ENCODE results near the gene PDE9A. TPM values are rescaled to one million over a fixed set of nuclear protein-coding genes. Genes with fewer than 3 reads are reported as not detected.

Gene PDE9A
- total RNA-seq, 1 donor from 2014 or later = 0.13 TPM

GRCh38 chr21:42768324-42769121 lies 115.1 kb downstream of the PDE9A start:
- DNase-seq (ENCODE audit: low read depth, low spot score) = no peak

- DNase-seq (ENCODE audit: low read depth, low spot score) = no peak
Observed at GRCh38 chr21:42769183-42769819, 115.9 kb downstream of the PDE9A start.

GRCh38 chr21:42769820-42770716 lies 116.6 kb downstream of the PDE9A start:
- DNase-seq (ENCODE audit: low read depth, low spot score) = no peak

GRCh38 chr21:42770717-42771502 lies 117.5 kb downstream of the PDE9A start:
- DNase-seq (ENCODE audit: low read depth, low spot score) = no peak

GRCh38 chr21:42771503-42771805 lies 118.0 kb downstream of the PDE9A start:
- DNase-seq (ENCODE audit: low read depth, low spot score) = no peak

- no peak for DNase-seq (ENCODE audit: low read depth, low spot score)
Observed at GRCh38 chr21:42775123-42775522, 121.7 kb downstream of the PDE9A start.

- no peak for DNase-seq (ENCODE audit: low read depth, low spot score)
Observed at GRCh38 chr21:42775891-42776290, 122.5 kb downstream of the PDE9A start.

GRCh38 chr21:42777064-42777756 lies 123.8 kb downstream of the PDE9A start:
- DNase-seq (ENCODE audit: low read depth, low spot score) = no peak

GRCh38 chr21:42777757-42778344 lies 124.4 kb downstream of the PDE9A start:
- DNase-seq (ENCODE audit: low read depth, low spot score) = no peak

- no peak for DNase-seq (ENCODE audit: low read depth, low spot score)
Observed at GRCh38 chr21:42779431-42779861, 126.0 kb downstream of the PDE9A start.

- no peak for DNase-seq (ENCODE audit: low read depth, low spot score)
Observed at GRCh38 chr21:42780617-42781016, 127.2 kb downstream of the PDE9A start.

GRCh38 chr21:42781150-42781970 lies 127.9 kb downstream of the PDE9A start:
- no peak for DNase-seq (ENCODE audit: low read depth, low spot score)

GRCh38 chr21:42781971-42782722 lies 128.7 kb downstream of the PDE9A start:
- no peak for DNase-seq (ENCODE audit: low read depth, low spot score)

- DNase-seq (ENCODE audit: low read depth, low spot score) = no peak
Observed at GRCh38 chr21:42782723-42783242, 129.4 kb downstream of the PDE9A start.

GRCh38 chr21:42784276-42784675 lies 130.9 kb downstream of the PDE9A start:
- DNase-seq (ENCODE audit: low read depth, low spot score) = no peak

GRCh38 chr21:42784896-42785451 lies 131.6 kb downstream of the PDE9A start:
- DNase-seq (ENCODE audit: low read depth, low spot score) = no peak

GRCh38 chr21:42785666-42786427 lies 132.4 kb downstream of the PDE9A start:
- DNase-seq (ENCODE audit: low read depth, low spot score) = no peak
